IMR-90 (cell line): ENCODE results near the gene TREM1. TPM values are rescaled to one million over a fixed set of nuclear protein-coding genes. Genes with fewer than 3 reads are reported as not detected.

Experiments used
- ATAC-seq: fragments of 200-7000 bp; cut with Tn5 transposase; 2 replicates; pipeline ENCODE4 v1.9.1; 2020; ENCODE audit warnings: low read depth, mild to moderate bottlenecking, moderate library complexity
- BruUV-seq: library from RNA; stranded (reverse); fragments of 400-500 nt; replicated peaks from 2 replicates; lab custom pipeline; 2021; lab: Mats Ljungman, UMichigan
- CTCF ChIA-PET: fragments of 300-600 bp; formaldehyde crosslinking; extraction: SDS; loops from one replicate; lab custom pipeline; 2021; ENCODE audit warnings: antibody characterized with exemption; lab: Yijun Ruan, JAX
- POLR2A ChIA-PET: fragments of 300-600 bp; sonication (Branson Sonifier 250); formaldehyde crosslinking; loops from one replicate; lab custom pipeline; 2022; ENCODE audit warnings: antibody characterized with exemption; ENCODE audit not compliant: unreplicated experiment; lab: Charles Lee
- DNase-seq: peaks from one replicate; pipeline ENCODE4 v3.0.0; 2013
- H2AFZ ChIP-seq: replicated peaks from 2 replicates; pipeline ENCODE3; 2013; ENCODE audit warnings: low read length, mild to moderate bottlenecking; ENCODE audit not compliant: poor library complexity
- H2AK5ac ChIP-seq: 2 replicates; pipeline ENCODE4 v1.6.1; 2013; ENCODE audit warnings: low read depth, low read length, inconsistent platforms
- H2AK9ac ChIP-seq: replicated peaks from 2 replicates; pipeline ENCODE3; 2013; ENCODE audit warnings: mild to moderate bottlenecking, low read depth, low read length, moderate library complexity; ENCODE audit not compliant: poor library complexity
- H2BK120ac ChIP-seq: 2 replicates; pipeline ENCODE4 v1.6.1; 2013; ENCODE audit warnings: low read depth, low read length, inconsistent platforms
- H2BK15ac ChIP-seq: 3 replicates; pipeline ENCODE4 v1.6.1; 2013; ENCODE audit warnings: low read depth, low read length, inconsistent platforms
- H2BK20ac ChIP-seq: 2 replicates; pipeline ENCODE4 v1.6.1; 2013; ENCODE audit warnings: low read depth, mild to moderate bottlenecking, inconsistent platforms, low read length, moderate library complexity
- H2BK5ac ChIP-seq: 2 replicates; pipeline ENCODE4 v1.6.1; 2013; ENCODE audit warnings: mild to moderate bottlenecking, low read depth, low read length, inconsistent platforms; ENCODE audit not compliant: poor library complexity, severe bottlenecking
- H3K14ac ChIP-seq: replicated peaks from 2 replicates; pipeline ENCODE4 v1.6.1; 2013; ENCODE audit warnings: low read depth, low read length, inconsistent platforms
- H3K18ac ChIP-seq: 2 replicates; pipeline ENCODE4 v1.6.1; 2013; ENCODE audit warnings: low read depth, low read length, control low read depth
- H3K23ac ChIP-seq: 2 replicates; pipeline ENCODE4 v1.6.1; 2013; ENCODE audit warnings: low read depth, low read length, inconsistent platforms
- H3K27ac ChIP-seq: 2 replicates; pipeline ENCODE4 v1.5.1; 2013; ENCODE audit warnings: mild to moderate bottlenecking, control low read depth, low read length; ENCODE audit not compliant: insufficient read depth
- H3K27me3 ChIP-seq: 2 replicates; pipeline ENCODE4 v1.6.1; 2013; ENCODE audit warnings: low read length; ENCODE audit not compliant: control insufficient read depth, insufficient read depth
- H3K36me3 ChIP-seq: 2 replicates; pipeline ENCODE4 v1.6.1; 2013; ENCODE audit warnings: low read length, mixed read lengths; ENCODE audit not compliant: control insufficient read depth, insufficient read depth
- H3K4ac ChIP-seq: 2 replicates; pipeline ENCODE4 v1.6.1; 2013; ENCODE audit warnings: low read depth, low read length, inconsistent platforms
- H3K4me1 ChIP-seq: 2 replicates; pipeline ENCODE4 v1.6.1; 2013; ENCODE audit warnings: low read length, mixed read lengths; ENCODE audit not compliant: control insufficient read depth, insufficient read depth
- H3K4me2 ChIP-seq: 2 replicates; pipeline ENCODE4 v1.6.1; 2013; ENCODE audit warnings: low read depth, mild to moderate bottlenecking, control low read depth, low read length, moderate library complexity
- H3K4me3 ChIP-seq: 2 replicates; pipeline ENCODE4 v1.5.1; 2013; ENCODE audit warnings: low read depth, mild to moderate bottlenecking, control low read depth, low read length, moderate library complexity; ENCODE audit not compliant: insufficient read depth
- H3K56ac ChIP-seq: 2 replicates; pipeline ENCODE4 v1.6.1; 2013; ENCODE audit warnings: low read length, inconsistent platforms; ENCODE audit not compliant: insufficient read depth; ENCODE audit errors: extremely low read depth
- H3K79me1 ChIP-seq, 2 experiments: 2 replicates each; pipeline ENCODE4 v1.6.1; 2013; ENCODE audit warnings: low read length in 2 of 2, inconsistent platforms in 1 of 2, low read depth in 1 of 2
- H3K9ac ChIP-seq: 2 replicates; pipeline ENCODE4 v1.6.1; 2013; ENCODE audit warnings: low read depth, low read length, control low read depth
- H3K9me1 ChIP-seq: 2 replicates; pipeline ENCODE4 v1.6.1; 2013; ENCODE audit warnings: low read length, inconsistent platforms; ENCODE audit not compliant: insufficient read depth
- H3K9me3 ChIP-seq: 2 replicates; pipeline ENCODE4 v1.6.1; 2013; ENCODE audit warnings: low read length; ENCODE audit not compliant: control insufficient read depth, insufficient read depth
- H4K20me1 ChIP-seq: 2 replicates; pipeline ENCODE4 v1.6.1; 2013; ENCODE audit warnings: low read length, inconsistent platforms; ENCODE audit not compliant: insufficient read depth
- H4K5ac ChIP-seq: 2 replicates; pipeline ENCODE4 v1.6.1; 2013; ENCODE audit warnings: mild to moderate bottlenecking, low read depth, low read length, control low read depth
- H4K8ac ChIP-seq, 2 experiments: 2 replicates each; pipeline ENCODE4 v1.6.1; 2013; ENCODE audit warnings: low read depth in 2 of 2, low read length in 2 of 2, control low read depth in 1 of 2, inconsistent platforms in 1 of 2
- H4K91ac ChIP-seq: 2 replicates; pipeline ENCODE4 v1.6.1; 2013; ENCODE audit warnings: low read depth, low read length, inconsistent platforms; ENCODE audit not compliant: insufficient read depth
- BHLHE40 ChIP-seq: fragments of 150-350 bp; IDR thresholded peaks from 2 replicates; pipeline ENCODE4 v1.6.1; 2016; ENCODE audit warnings: mild to moderate bottlenecking, low read depth, low read length
- RFX5 ChIP-seq: IDR thresholded peaks from 2 replicates; pipeline ENCODE4 v1.8.0; 2012; ENCODE audit warnings: low read depth, mild to moderate bottlenecking, low read length, moderate library complexity
- SMC3 ChIP-seq: fragments of 150-350 bp; IDR thresholded peaks from 2 replicates; pipeline ENCODE4 v1.6.1; 2016; ENCODE audit warnings: low read depth, mild to moderate bottlenecking, antibody characterized with exemption, low read length, moderate library complexity
- WGBS, 2 experiments: methylation state at CpG; one replicate each; pipeline versions ENCODE4 v1.1.5 to v1.1.7; 2013; ENCODE audit warnings: missing lambda C conversion rate in 2 of 2; ENCODE audit not compliant: insufficient read length in 1 of 2; ENCODE audit errors: extremely low coverage in 2 of 2; 5-methylcytosine and 5-hydroxymethylcytosine counted together
- dilution Hi-C: fragments of 300-500 bp; cut with HindIII; formaldehyde crosslinking; loops from one replicate; pipeline ENCODE4 v1.14.3; 2018; ENCODE audit warnings: low sequenced_read_pairs; ENCODE audit not compliant: unreplicated experiment
- in situ Hi-C: fragments of 300-500 bp; cut with MboI; formaldehyde crosslinking; loops from 3 replicates; pipeline ENCODE4 v1.14.3; 2019; ENCODE audit warnings: low sequenced_read_pairs, inconsistent platforms, mixed read lengths
- intact Hi-C: fragments of 100-400 bp; cut with micrococcal nuclease; formaldehyde crosslinking; loops from 2 replicates; pipeline ENCODE4 v1.10.0; 2022
- polyA plus RNA-seq, 3 experiments: library from polyadenylated mRNA; depleted of rRNA; stranded (reverse); fragments of >200 nt; gene quantifications; 2 replicates each; pipeline ENCODE4 v1.2.3, GENCODE V29; 2012; ENCODE audit warnings: low replicate concordance in 1 of 3
- total RNA-seq: library from RNA; depleted of rRNA; stranded (reverse); fragments of >200 nt; gene quantifications from 2 replicates; pipeline ENCODE4 v1.2.3, GENCODE V29; 2012

The TREM1 gene
- total and polyA plus RNA-seq, 2 of the 4 experiments (the other 2 are of a cell fraction): not detected

- Histone ChIP-seq H4K5ac (no peak overlapping the region), H3K79me1 (no peaks in the 10 kb centered on the region), H2AK5ac (no peak overlapping the region), H3K9me1 (no peaks in the 10 kb centered on the region), H3K27me3 (peaks cover 14% of the 10 kb centered on the region), H2BK20ac (no peak overlapping the region), H3K4me2 (no peak overlapping the region), H3K4ac (no peak overlapping the region), H2BK120ac (no peak overlapping the region), H3K9ac (no peak overlapping the region), H3K27ac (no peak overlapping the region), H3K14ac (no peak overlapping the region), H3K56ac (no peak overlapping the region), H2BK15ac (no peak overlapping the region), H2AFZ (no peak overlapping the region), H3K36me3 (no peaks in the 10 kb centered on the region), H2AK9ac (no peak overlapping the region), H3K4me1 (no peaks in the 10 kb centered on the region), H3K4me3 (no peak overlapping the region), H3K23ac (no peak overlapping the region), H4K20me1 (no peaks in the 10 kb centered on the region), H3K9me3 (no peaks in the 10 kb centered on the region), H4K91ac (no peak overlapping the region), H4K8ac (no peak overlapping the region), H2BK5ac (no peak overlapping the region), H3K18ac (no peak overlapping the region)
- ChIA-PET POLR2A (no interaction called here), CTCF (no interaction called here)
- in situ Hi-C loops (no loop called here), dilution Hi-C loops (no loop called here), intact Hi-C loops (no loop called here)
- ATAC-seq (no peak), DNase-seq (no peak)
- no TSS peak for BruUV-seq
- WGBS, 2 experiments: 56% methylated on average over 2 of the region's 5 CpGs; no CpG with 5 or more reads in 1 of the 2 experiments
- no peak for TF ChIP-seq SMC3
- TF ChIP-seq RFX5: no peak
- TF ChIP-seq BHLHE40: no peak
These were observed 13.8 kb downstream of the TREM1 start for GRCh38 chr6:41272591-41273240.
